Upper lobe of left lung (tissue), 6 donors: ENCODE results near the gene RPS6KA2. TPM values are rescaled to one million over a fixed set of nuclear protein-coding genes. Genes with fewer than 3 reads are reported as not detected.

Experiments
- ATAC-seq, 2 donors: fragments of 200-7000 bp; cut with Tn5 transposase; one replicate each; pipeline ENCODE4 v1.9.1; 2022; ENCODE audit warnings: mild to moderate bottlenecking in 2 of 2, moderate library complexity in 2 of 2; ENCODE audit not compliant: low FRiP score in 2 of 2
- DNase-seq, 2 donors: peaks; one replicate each; pipeline ENCODE4 v3.0.0-alpha.2; 2019 to 2020
- H3K27ac ChIP-seq, 4 donors: fragments of 200-600 bp; sonication (generic); one replicate each; pipeline ENCODE4 v1.5.1; 2016 to 2019
- H3K27me3 ChIP-seq, 4 donors: fragments of 200-600 bp; sonication (generic); one replicate each; pipeline ENCODE4 v1.5.1; 2017 to 2019
- H3K36me3 ChIP-seq, 4 donors: fragments of 200-600 bp; sonication (generic); one replicate each; pipeline ENCODE4 v1.5.1; 2016 to 2019
- H3K4me1 ChIP-seq, 4 donors: fragments of 200-600 bp; sonication (generic); one replicate each; pipeline ENCODE4 v1.5.1; 2018 to 2019
- H3K4me3 ChIP-seq, 4 donors: fragments of 200-600 bp; sonication (generic); one replicate each; pipeline ENCODE4 v1.5.1; 2017 to 2019; ENCODE audit warnings: mild to moderate bottlenecking in 2 of 4, moderate library complexity in 1 of 4
- H3K9me3 ChIP-seq, 4 donors: fragments of 200-600 bp; sonication (generic); one replicate each; pipeline ENCODE4 v1.5.1; 2018 to 2019
- CTCF ChIP-seq, 6 experiments: fragments of 450-650 bp in 4 of 6; fragments of 200-600 bp in 2 of 6; sonication (generic) in 2 of 6; IDR thresholded peaks; one replicate each; pipeline ENCODE4 v1.5.1; 2016 to 2019; ENCODE audit warnings: antibody characterized with exemption in 6 of 6
- EP300 ChIP-seq, 4 donors: sonication (generic); formaldehyde crosslinking; IDR thresholded peaks; one replicate each; pipeline ENCODE4 v1.5.1; 2017; ENCODE audit warnings: antibody characterized with exemption in 4 of 4, control low read depth in 2 of 4
- POLR2A ChIP-seq, 4 donors: fragments of 450-650 bp; IDR thresholded peaks; one replicate each; pipeline ENCODE4 v1.5.1; 2016 to 2017; ENCODE audit warnings: antibody characterized with exemption in 4 of 4, mild to moderate bottlenecking in 2 of 4
- POLR2AphosphoS5 ChIP-seq, 2 donors: sonication (generic); formaldehyde crosslinking; IDR thresholded peaks; one replicate each; pipeline ENCODE4 v1.5.1; 2017; ENCODE audit warnings: antibody characterized with exemption in 2 of 2
- WGBS, 2 donors: methylation state at CpG; one replicate each; pipeline ENCODE4 v1.1.5; 2017 to 2018; 5-methylcytosine and 5-hydroxymethylcytosine counted together
- total RNA-seq, 6 donors: library from RNA; depleted of rRNA in 4 of 6; stranded (reverse); fragments of >200 nt in 4 of 6; gene quantifications; one replicate each; pipeline versions ENCODE4 v1.1.0 to v1.2.1, GENCODE V29; 2016 to 2021
- donor health status: DM: no; HTN: no; CAD: no; lungs with moderate emphysema.
- donor health status: DM: no; HTN: yes; CAD: no; lungs with severe emphysema.

Gene RPS6KA2
- total RNA-seq, 6 donors from 2014 or later = 101 to 233 (median 168) TPM

GRCh38 chr6:166579237-166579850 is 47.7 kb downstream of the RPS6KA2 start:
- no peaks in the 10 kb centered on the region for H3K27me3 ChIP-seq
- 72 to 76% methylated on average over 9 of the region's 9 CpGs for WGBS, 2 donors
- H3K36me3 ChIP-seq = peaks cover 0 to 3% (median 0%) of the 10 kb centered on the region in 4 donors
- peaks cover 0 to 13% (median 7%) of the 10 kb centered on the region in 4 donors for H3K4me1 ChIP-seq
- DNase-seq (peak in 1 of 2 donors; percentile 20), ATAC-seq (no peak)
- H3K4me3 ChIP-seq = no peak overlapping the region
- H3K27ac ChIP-seq = no peak overlapping the region
- TF ChIP-seq POLR2AphosphoS5 (IDR thresholded peaks at IDR 0.05) = no peak
- no peak for TF ChIP-seq CTCF (IDR thresholded peaks at IDR 0.05)
- no peak for TF ChIP-seq EP300 (IDR thresholded peaks at IDR 0.05)
- no peak for TF ChIP-seq POLR2A (IDR thresholded peaks at IDR 0.05)
- no peaks in the 10 kb centered on the region for H3K9me3 ChIP-seq

DNA sequence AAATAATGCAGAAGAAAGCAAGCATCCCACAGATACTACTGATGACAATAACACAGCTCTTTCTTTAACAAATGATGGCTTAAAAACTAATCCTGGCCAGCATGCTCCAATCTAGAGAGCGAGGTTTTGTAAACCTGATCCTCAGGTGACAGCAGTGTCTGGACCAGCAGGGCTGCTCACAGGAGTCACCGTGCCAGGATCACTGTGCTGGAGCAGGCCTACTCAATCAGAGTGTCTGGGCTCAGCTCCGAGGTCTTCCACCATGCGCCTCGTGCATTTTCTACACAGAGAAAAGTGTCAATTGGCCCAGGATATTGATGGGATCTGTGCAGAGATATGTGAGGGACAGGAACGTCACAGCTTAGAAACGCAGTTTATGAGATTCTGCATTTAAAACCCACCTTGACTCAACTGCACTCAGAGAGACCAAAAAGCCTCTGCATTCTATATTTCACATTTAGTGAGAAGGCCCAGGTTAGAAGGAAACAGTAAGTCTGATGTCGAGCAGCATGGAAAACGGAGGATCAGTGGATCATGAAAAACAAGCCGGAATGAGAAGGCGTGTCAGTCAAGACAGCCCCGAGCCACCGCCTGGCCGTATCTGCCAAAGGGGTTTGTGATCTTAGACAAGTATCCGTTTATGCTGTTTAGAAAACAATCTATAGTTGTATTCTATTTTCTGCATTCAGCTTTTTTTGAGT is 48.4 kb downstream of the RPS6KA2 start:
- Histone ChIP-seq H3K4me1 (peaks cover 4 to 12% (median 8%) of the 10 kb centered on the region in 4 donors), H3K9me3 (no peaks in the 10 kb centered on the region), H3K36me3 (peaks cover 0 to 3% (median 0%) of the 10 kb centered on the region in 4 donors), H3K27me3 (no peaks in the 10 kb centered on the region), H3K4me3 (no peak overlapping the region), H3K27ac (no peak overlapping the region)
- no peak for ATAC-seq
- 93 to 94% methylated on average over 15 of the region's 15 CpGs for WGBS, 2 donors
- peak in 1 of 2 donors; percentile 13 for DNase-seq
- TF ChIP-seq CTCF (IDR thresholded peaks at IDR 0.05) = no peak
- TF ChIP-seq POLR2AphosphoS5 (IDR thresholded peaks at IDR 0.05) = no peak
- TF ChIP-seq POLR2A (IDR thresholded peaks at IDR 0.05) = no peak
- no peak for TF ChIP-seq EP300 (IDR thresholded peaks at IDR 0.05)

GRCh38 chr6:166575205-166575604 is 51.8 kb downstream of the RPS6KA2 start:
- Histone ChIP-seq H3K9me3 (no peaks in the 10 kb centered on the region), H3K27me3 (no peaks in the 10 kb centered on the region), H3K4me3 (no peak overlapping the region), H3K27ac (peak overlapping the region in 1 of 4 donors; percentile 64), H3K36me3 (peaks cover 0 to 3% (median 0%) of the 10 kb centered on the region in 4 donors), H3K4me1 (peaks cover 18 to 30% (median 29%) of the 10 kb centered on the region in 4 donors)
- ATAC-seq = no peak
- TF ChIP-seq POLR2AphosphoS5 (IDR thresholded peaks at IDR 0.05) (no peak), CTCF (IDR thresholded peaks at IDR 0.05) (no peak)
- peak in 1 of 2 donors; percentile 15 for DNase-seq
- WGBS, 2 donors = 68 to 79% methylated on average over 11 of the region's 11 CpGs

DNA sequence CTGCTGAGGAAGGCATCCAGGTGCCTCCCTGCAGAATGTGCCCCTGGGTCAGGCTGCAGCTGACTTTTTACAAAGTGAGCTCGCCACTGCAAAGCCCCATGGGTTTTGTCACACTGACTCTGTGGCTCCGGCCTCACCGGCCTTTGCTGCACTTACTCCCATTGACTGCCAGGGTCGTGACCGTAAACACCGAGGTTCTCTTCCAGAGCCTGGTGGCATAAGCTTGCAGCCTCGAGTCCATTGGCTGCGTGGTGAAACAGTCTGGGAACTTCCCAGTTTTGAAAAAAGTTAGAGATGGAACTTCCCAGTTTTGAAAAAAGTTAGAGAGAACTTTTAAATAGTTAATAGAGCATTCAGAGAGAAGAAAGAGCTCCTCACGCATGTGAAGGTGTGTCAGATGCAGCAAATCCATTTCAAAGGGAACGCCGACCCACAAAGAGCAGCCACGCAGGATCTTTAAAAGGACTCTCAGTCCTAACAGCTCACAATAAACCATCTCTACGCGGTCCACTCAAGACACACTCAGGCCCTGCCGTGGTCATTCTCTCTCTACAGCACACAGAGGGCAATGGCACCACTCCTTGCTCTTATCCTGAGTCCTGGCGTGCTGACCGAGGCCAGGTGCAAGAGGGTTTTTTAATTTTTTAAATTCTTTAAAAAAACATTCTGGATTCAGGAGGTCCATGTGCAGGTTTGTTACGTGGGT is 53.4 kb downstream of the RPS6KA2 start:
- 79 to 81% methylated on average over 16 to 18 of the region's 18 CpGs for WGBS, 2 donors
- peaks cover 0 to 2% (median 0%) of the 10 kb centered on the region in 4 donors for H3K36me3 ChIP-seq
- H3K4me3 ChIP-seq = no peak overlapping the region
- DNase-seq (peak in 1 of 2 donors; percentile 25), ATAC-seq (peak; percentile 17 to 34)
- H3K27me3 ChIP-seq = no peaks in the 10 kb centered on the region
- no peaks in the 10 kb centered on the region for H3K9me3 ChIP-seq
- no peak for TF ChIP-seq POLR2A (IDR thresholded peaks at IDR 0.05)
- no peak for TF ChIP-seq POLR2AphosphoS5 (IDR thresholded peaks at IDR 0.05)
- no peak for TF ChIP-seq CTCF (IDR thresholded peaks at IDR 0.05)
- no peak for TF ChIP-seq EP300 (IDR thresholded peaks at IDR 0.05)
- H3K4me1 ChIP-seq = peaks cover 18 to 34% (median 29%) of the 10 kb centered on the region in 4 donors
- peak overlapping the region in 2 of 4 donors; percentile 72 to 81 for H3K27ac ChIP-seq
